Measurements from ENCODE around the gene HTR2C. TPM values are rescaled to one million over a fixed set of nuclear protein-coding genes. Genes with fewer than 3 reads are reported as not detected.
"Not testable (repeated sequence)": the region's sequence is repeated elsewhere in the genome, so short reads cannot be mapped to it uniquely, and the experiment has no call there.

Gene HTR2C
- total RNA-seq, 3 donors from 2014 or later: not detected

DNA sequence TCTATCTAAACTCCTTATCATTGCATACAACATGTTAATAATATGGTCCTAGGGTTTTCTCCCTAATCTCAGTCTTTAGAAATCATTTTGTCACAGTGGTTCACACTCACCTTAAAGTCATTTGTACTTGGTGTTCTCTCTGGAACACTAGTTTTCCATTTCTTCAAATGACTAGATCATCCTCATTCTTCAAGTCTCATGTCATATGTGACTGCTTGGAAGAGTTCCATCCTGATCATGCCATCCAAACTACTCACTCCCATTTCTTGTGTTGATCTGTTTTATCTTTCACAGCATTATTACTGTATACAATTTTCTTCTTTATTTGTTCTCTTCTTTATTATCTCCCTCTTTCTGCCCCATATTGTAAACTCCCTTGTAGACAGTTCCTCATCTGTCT is 66.5 kb downstream of the HTR2C start:
- intact Hi-C loops (cut with DNase I; ENCODE audit: low total_unique reads): no loop called here
- Histone ChIP-seq H3K27ac (no peak overlapping the region), H3K4me1 (no peaks in the 10 kb centered on the region), H3K36me3 (no peaks in the 10 kb centered on the region), H3K9me3 (no peaks in the 10 kb centered on the region), H3K27me3 (peaks cover 0 to 39% of the 10 kb centered on the region in 2 donors), H3K4me3 (no peak overlapping the region)
- DNase-seq (ENCODE audit: low spot score in 2 of 2): no peak
- TF ChIP-seq POLR2A (IDR thresholded peaks at IDR 0.05): no peak
- TF ChIP-seq, protein P1, sequence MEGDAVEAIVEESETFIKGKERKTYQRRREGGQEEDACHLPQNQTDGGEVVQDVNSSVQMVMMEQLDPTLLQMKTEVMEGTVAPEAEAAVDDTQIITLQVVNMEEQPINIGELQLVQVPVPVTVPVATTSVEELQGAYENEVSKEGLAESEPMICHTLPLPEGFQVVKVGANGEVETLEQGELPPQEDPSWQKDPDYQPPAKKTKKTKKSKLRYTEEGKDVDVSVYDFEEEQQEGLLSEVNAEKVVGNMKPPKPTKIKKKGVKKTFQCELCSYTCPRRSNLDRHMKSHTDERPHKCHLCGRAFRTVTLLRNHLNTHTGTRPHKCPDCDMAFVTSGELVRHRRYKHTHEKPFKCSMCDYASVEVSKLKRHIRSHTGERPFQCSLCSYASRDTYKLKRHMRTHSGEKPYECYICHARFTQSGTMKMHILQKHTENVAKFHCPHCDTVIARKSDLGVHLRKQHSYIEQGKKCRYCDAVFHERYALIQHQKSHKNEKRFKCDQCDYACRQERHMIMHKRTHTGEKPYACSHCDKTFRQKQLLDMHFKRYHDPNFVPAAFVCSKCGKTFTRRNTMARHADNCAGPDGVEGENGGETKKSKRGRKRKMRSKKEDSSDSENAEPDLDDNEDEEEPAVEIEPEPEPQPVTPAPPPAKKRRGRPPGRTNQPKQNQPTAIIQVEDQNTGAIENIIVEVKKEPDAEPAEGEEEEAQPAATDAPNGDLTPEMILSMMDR (IDR thresholded peaks at IDR 0.05): no peak

DNA sequence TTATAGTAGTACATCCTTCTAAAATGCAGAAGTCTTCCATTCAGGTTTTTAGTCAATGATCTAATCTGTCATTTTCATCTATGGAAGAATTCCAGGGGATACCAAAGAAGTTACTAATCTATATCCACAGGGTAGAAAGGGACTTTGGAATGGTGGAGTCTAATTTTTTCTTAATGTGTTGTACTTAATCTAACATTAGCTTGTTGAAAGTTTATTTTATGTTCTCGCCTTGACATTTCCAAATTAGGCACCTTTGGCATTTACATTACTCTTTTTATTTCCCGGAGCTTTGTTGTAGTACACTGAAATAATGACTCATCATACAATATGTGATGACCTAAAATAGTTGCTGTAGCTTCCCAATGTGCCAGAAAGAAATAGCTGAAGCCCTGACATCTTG is 91.5 kb downstream of the HTR2C start:
- H3K4me1 ChIP-seq: no peaks in the 10 kb centered on the region
- intact Hi-C loops (cut with DNase I; ENCODE audit: low total_unique reads): no loop called here
- no peaks in the 10 kb centered on the region for H3K9me3 ChIP-seq
- H3K4me3 ChIP-seq: no peak overlapping the region
- H3K27me3 ChIP-seq: peaks cover 0 to 10% of the 10 kb centered on the region in 2 donors
- no peak for TF ChIP-seq POLR2AphosphoS5 (IDR thresholded peaks at IDR 0.05)
- no peak for TF ChIP-seq POLR2A (IDR thresholded peaks at IDR 0.05)
- TF ChIP-seq, protein P1 (IDR thresholded peaks at IDR 0.05): no peak
- no peak overlapping the region for H3K27ac ChIP-seq
- no peak for DNase-seq (ENCODE audit: low spot score in 2 of 2)
- no peaks in the 10 kb centered on the region for H3K36me3 ChIP-seq

DNA sequence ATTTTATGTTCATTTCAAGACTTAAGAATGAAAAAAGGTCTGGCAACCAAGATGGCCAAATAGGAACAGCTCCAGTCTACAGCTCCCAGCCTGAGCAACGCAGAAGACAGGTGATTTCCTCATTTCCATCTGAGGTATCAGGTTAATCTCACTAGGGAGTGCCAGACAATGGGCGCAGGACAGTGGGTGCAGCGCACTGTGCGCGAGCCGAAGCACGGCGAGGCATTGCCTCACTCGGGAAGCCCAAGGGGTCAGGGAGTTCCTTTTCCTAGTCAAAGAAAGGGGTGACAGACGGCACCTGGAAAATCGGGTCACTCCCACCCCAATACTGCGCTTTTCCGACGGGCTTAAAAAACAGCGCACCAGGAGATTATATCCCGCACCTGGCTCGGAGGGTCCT is 116.6 kb downstream of the HTR2C start:
- H3K9me3 ChIP-seq; H3K27ac ChIP-seq; DNase-seq (ENCODE audit: low spot score in 2 of 2); H3K27me3 ChIP-seq; H3K36me3 ChIP-seq; H3K4me3 ChIP-seq; H3K4me1 ChIP-seq; intact Hi-C loops (cut with DNase I; ENCODE audit: low total_unique reads): not testable (repeated sequence)

- Histone ChIP-seq H3K4me3 (no peak overlapping the region), H3K36me3 (no peaks in the 10 kb centered on the region), H3K27ac (no peak overlapping the region), H3K4me1 (no peaks in the 10 kb centered on the region), H3K27me3 (peaks cover 0 to 9% of the 10 kb centered on the region in 2 donors), H3K9me3 (peaks cover 0 to 5% of the 10 kb centered on the region in 2 donors)
- DNase-seq (ENCODE audit: low spot score in 2 of 2): no peak
- TF ChIP-seq POLR2AphosphoS5 (IDR thresholded peaks at IDR 0.05) (no peak), POLR2A (IDR thresholded peaks at IDR 0.05) (no peak)
- TF ChIP-seq, protein P1 (IDR thresholded peaks at IDR 0.05): no peak
- intact Hi-C loops (cut with DNase I; ENCODE audit: low total_unique reads): no loop called here
These were observed 125.5 kb downstream of the HTR2C start for GRCh38 chrX:114709406-114709805.

DNA sequence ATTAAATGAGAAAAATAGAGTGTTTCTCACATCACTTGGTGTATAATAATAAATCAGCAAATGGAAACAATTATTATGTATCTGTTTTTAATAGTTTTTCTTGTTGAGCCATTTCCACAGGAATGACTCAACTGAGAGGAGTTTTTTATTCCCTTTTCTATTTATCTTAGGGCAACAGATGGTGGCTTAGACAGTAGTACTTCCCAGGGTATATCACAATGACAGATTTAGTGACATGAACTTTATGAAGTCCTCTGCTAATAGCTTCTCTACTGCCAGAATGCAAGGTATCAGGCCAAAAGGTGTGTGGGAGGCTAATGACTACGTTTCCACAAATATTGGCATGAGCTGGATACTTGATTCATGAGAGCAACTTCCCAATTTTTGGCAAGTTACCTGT is 126.7 kb downstream of the HTR2C start:
- DNase-seq (ENCODE audit: low spot score in 2 of 2): no peak
- H3K4me3 ChIP-seq: no peak overlapping the region
- intact Hi-C loops (cut with DNase I; ENCODE audit: low total_unique reads): no loop called here

More for the DNA sequence above, 126.7 kb downstream of the HTR2C start:
- peaks cover 0 to 5% of the 10 kb centered on the region in 2 donors for H3K9me3 ChIP-seq
- H3K27ac ChIP-seq: no peak overlapping the region
- peaks cover 0 to 9% of the 10 kb centered on the region in 2 donors for H3K27me3 ChIP-seq
- no peak for TF ChIP-seq POLR2AphosphoS5 (IDR thresholded peaks at IDR 0.05)
- TF ChIP-seq POLR2A (IDR thresholded peaks at IDR 0.05): no peak
- TF ChIP-seq, protein P1 (IDR thresholded peaks at IDR 0.05): no peak
- no peaks in the 10 kb centered on the region for H3K4me1 ChIP-seq
- no peaks in the 10 kb centered on the region for H3K36me3 ChIP-seq
